ENCODE measurements around the gene GRAMD1B. TPM values are rescaled to one million over a fixed set of nuclear protein-coding genes. Genes with fewer than 3 reads are reported as not detected.

Gene GRAMD1B
- total RNA-seq, 1 experiment from 2014 or later: 82.1 TPM

DNA sequence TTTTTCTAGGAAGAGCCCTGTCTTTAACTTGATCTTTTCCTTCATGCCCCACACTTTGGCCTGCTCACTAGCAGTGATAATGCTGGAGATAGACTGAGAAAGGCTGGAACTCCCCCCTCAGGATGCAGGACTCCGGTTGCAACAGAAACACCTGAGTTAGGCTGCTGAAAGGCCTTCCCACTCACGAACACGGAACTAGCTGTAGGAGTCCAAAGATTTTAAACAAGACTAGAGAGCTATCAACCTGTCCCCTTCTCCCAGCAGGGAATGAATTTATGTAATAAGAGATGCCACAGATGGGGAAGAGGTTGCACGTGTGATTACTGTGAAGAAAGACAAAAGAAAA, 211.4 kb downstream of the GRAMD1B start:
- TF ChIP-seq EZH2 (IDR thresholded peaks at IDR 0.05; ENCODE audit: low read length, unreplicated experiment) (no peak), EZH2phosphoT487 (IDR thresholded peaks at IDR 0.05; ENCODE audit: borderline replicate concordance, low read length) (no peak)
- TF ChIP-seq, protein P1, sequence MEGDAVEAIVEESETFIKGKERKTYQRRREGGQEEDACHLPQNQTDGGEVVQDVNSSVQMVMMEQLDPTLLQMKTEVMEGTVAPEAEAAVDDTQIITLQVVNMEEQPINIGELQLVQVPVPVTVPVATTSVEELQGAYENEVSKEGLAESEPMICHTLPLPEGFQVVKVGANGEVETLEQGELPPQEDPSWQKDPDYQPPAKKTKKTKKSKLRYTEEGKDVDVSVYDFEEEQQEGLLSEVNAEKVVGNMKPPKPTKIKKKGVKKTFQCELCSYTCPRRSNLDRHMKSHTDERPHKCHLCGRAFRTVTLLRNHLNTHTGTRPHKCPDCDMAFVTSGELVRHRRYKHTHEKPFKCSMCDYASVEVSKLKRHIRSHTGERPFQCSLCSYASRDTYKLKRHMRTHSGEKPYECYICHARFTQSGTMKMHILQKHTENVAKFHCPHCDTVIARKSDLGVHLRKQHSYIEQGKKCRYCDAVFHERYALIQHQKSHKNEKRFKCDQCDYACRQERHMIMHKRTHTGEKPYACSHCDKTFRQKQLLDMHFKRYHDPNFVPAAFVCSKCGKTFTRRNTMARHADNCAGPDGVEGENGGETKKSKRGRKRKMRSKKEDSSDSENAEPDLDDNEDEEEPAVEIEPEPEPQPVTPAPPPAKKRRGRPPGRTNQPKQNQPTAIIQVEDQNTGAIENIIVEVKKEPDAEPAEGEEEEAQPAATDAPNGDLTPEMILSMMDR (conservative IDR thresholded peaks at IDR 0.05; ENCODE audit: low read depth, low read length): no peak

DNA sequence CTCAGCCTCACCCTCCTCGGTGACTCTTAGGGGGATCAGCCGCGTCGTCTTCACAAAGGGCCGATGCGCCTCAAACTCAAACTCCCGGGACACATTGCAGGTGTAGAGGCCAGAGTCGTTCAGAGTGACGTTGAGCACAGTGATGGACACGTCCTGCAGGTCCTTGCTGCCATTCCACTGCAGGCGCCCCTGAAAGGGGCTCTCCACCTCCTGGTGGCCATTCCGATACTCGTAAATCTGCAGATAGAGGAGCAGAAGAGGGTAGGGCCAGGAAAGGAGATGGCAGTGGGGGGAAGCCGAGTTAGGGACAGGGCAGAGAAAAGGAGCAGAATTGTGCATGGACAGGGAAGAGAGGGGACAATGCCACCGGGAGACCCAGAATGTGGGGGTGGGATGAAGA, 212.4 kb downstream of the GRAMD1B start:
- Histone ChIP-seq H3K4me1 (ENCODE audit: insufficient read depth, low read length) (0 out of 2 replicates have a peak, but pooled peaks cover 4% of the 10 kb centered on the region), H3K9me3 (ENCODE audit: low read length) (no peaks in the 10 kb centered on the region), H3K27me3 (ENCODE audit: low read length) (peaks cover 74% of the 10 kb centered on the region), H3K4me2 (ENCODE audit: low read length) (no peak overlapping the region), H3K9me2 (replicated peaks; ENCODE audit: low read length) (no peaks in the 10 kb centered on the region), H3K9ac (ENCODE audit: low read length) (no peak overlapping the region), H3F3A (ENCODE audit: low read length, unreplicated experiment) (no peaks in the 10 kb centered on the region), H3K4me3 (ENCODE audit: low read length) (no peak overlapping the region), H3K79me2 (ENCODE audit: low read length) (no peaks in the 10 kb centered on the region), H3K36me3 (ENCODE audit: low read depth, low read length) (no peaks in the 10 kb centered on the region), H4K20me1 (ENCODE audit: low read length) (no peaks in the 10 kb centered on the region), H3K27ac (ENCODE audit: low read length) (no peak overlapping the region), H2AFZ (ENCODE audit: low read length) (no peak overlapping the region)
- no peak for ATAC-seq
- DNase-seq: no peak
- intact Hi-C loops (cut with micrococcal nuclease): no loop called here
- BruUV-seq (replicated peaks): no TSS peak
- TF ChIP-seq EZH2phosphoT487 (IDR thresholded peaks at IDR 0.05; ENCODE audit: borderline replicate concordance, low read length): no peak
- CTCF ChIA-PET: interaction anchor here (0.8 to 1.2 kb wide), 2 partner anchors 65 to 68 kb away, joined by 3 to 6 read pairs; no protein-coding TSS in a partner anchor
- POLR2A ChIA-PET (ENCODE audit: unreplicated experiment): no interaction called here

More for the DNA sequence above, 211.4 kb downstream of the GRAMD1B start:
- Histone ChIP-seq H3K4me3 (ENCODE audit: low read length) (no peak overlapping the region), H2AFZ (ENCODE audit: low read length) (no peak overlapping the region), H3K27ac (ENCODE audit: low read length) (no peak overlapping the region), H3K4me2 (ENCODE audit: low read length) (no peak overlapping the region), H4K20me1 (ENCODE audit: low read length) (no peaks in the 10 kb centered on the region), H3K36me3 (ENCODE audit: low read depth, low read length) (no peaks in the 10 kb centered on the region), H3K27me3 (ENCODE audit: low read length) (peaks cover 73% of the 10 kb centered on the region), H3K79me2 (ENCODE audit: low read length) (no peaks in the 10 kb centered on the region), H3K9ac (ENCODE audit: low read length) (no peak overlapping the region), H3K4me1 (ENCODE audit: insufficient read depth, low read length) (0 out of 2 replicates have a peak, but pooled peaks cover 4% of the 10 kb centered on the region), H3K9me2 (replicated peaks; ENCODE audit: low read length) (no peaks in the 10 kb centered on the region), H3K9me3 (ENCODE audit: low read length) (no peaks in the 10 kb centered on the region), H3F3A (ENCODE audit: low read length, unreplicated experiment) (no peaks in the 10 kb centered on the region)
- BruUV-seq (replicated peaks): no TSS peak
- intact Hi-C loops (cut with micrococcal nuclease): loop anchor here (1.0 kb wide), 1 partner anchor 66 kb away; no protein-coding TSS in a partner anchor
- DNase-seq (no peak), ATAC-seq (no peak)
- POLR2A ChIA-PET (ENCODE audit: unreplicated experiment): no interaction called here
- CTCF ChIA-PET: interaction anchor here (1.2 kb wide), 1 partner anchor 66 kb away, joined by 6 read pairs; no protein-coding TSS in a partner anchor

DNA sequence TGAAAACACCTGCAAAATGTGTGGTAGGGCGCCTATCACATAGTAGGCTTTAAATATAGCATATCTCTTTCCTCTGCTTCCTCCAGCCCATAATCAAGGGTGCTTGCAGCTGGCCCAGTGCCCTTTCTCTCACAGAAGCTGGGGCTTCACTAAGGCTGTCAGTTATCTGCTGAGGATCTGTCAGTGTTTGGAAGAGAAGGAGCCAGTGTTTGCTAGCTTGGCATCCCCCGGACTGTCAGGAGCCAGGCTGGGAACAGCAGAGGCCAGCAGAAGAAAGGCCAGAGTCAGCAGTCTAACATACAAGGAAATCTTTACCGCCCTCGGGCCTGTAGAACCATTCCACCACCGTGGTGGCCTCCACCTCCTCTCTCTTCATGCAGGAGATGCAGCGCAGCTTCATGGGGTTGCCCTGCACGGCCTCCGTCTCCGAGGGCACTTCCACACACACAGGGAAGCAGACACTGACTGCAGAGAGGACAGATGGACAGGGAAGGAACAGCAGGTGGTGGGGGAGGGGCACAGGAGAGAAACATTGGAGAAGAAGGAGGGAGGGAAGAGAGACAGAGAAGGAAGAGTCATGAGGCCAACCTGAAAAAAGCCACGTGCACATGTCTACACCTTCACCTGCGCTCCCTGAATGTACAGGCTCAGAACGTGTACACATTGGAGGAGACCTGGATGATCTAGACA, 215.4 kb downstream of the GRAMD1B start:
- DNase-seq (no peak), ATAC-seq (no peak)
- Histone ChIP-seq H3K9me3 (ENCODE audit: low read length) (no peaks in the 10 kb centered on the region), H3K4me3 (ENCODE audit: low read length) (no peak overlapping the region), H3K4me1 (ENCODE audit: insufficient read depth, low read length) (0 out of 2 replicates have a peak, but pooled peaks cover 4% of the 10 kb centered on the region), H3F3A (ENCODE audit: low read length, unreplicated experiment) (no peaks in the 10 kb centered on the region), H3K27ac (ENCODE audit: low read length) (no peak overlapping the region), H3K79me2 (ENCODE audit: low read length) (no peaks in the 10 kb centered on the region), H3K27me3 (ENCODE audit: low read length) (peaks cover 76% of the 10 kb centered on the region), H4K20me1 (ENCODE audit: low read length) (no peaks in the 10 kb centered on the region), H2AFZ (ENCODE audit: low read length) (no peak overlapping the region), H3K36me3 (ENCODE audit: low read depth, low read length) (no peaks in the 10 kb centered on the region), H3K9ac (ENCODE audit: low read length) (no peak overlapping the region), H3K9me2 (replicated peaks; ENCODE audit: low read length) (no peaks in the 10 kb centered on the region), H3K4me2 (ENCODE audit: low read length) (no peak overlapping the region)
- no TSS peak for BruUV-seq (replicated peaks)
- ChIA-PET CTCF (no interaction called here), POLR2A (ENCODE audit: unreplicated experiment) (interaction anchor here (0.5 kb wide), 1 partner anchor 11 kb away, joined by 4 read pairs; no protein-coding TSS in a partner anchor)
- TF ChIP-seq EZH2 (IDR thresholded peaks at IDR 0.05; ENCODE audit: low read length, unreplicated experiment) (no peak), EZH2phosphoT487 (IDR thresholded peaks at IDR 0.05; ENCODE audit: borderline replicate concordance, low read length) (no peak)
- TF ChIP-seq, protein P1 (conservative IDR thresholded peaks at IDR 0.05; ENCODE audit: low read depth, low read length): no peak
- intact Hi-C loops (cut with micrococcal nuclease): no loop called here
